AG08395 (cell line): ENCODE measurements around the gene SRSF6.
"Not testable (repeated sequence)": the region's sequence is repeated elsewhere in the genome, so short reads cannot be mapped to it uniquely, and the experiment has no call there.

Source experiments
- DNase-seq: peaks from one replicate; pipeline ENCODE4 v3.0.0; 2012; ENCODE audit warnings: mixed read lengths, low spot score

The SRSF6 gene

DNA sequence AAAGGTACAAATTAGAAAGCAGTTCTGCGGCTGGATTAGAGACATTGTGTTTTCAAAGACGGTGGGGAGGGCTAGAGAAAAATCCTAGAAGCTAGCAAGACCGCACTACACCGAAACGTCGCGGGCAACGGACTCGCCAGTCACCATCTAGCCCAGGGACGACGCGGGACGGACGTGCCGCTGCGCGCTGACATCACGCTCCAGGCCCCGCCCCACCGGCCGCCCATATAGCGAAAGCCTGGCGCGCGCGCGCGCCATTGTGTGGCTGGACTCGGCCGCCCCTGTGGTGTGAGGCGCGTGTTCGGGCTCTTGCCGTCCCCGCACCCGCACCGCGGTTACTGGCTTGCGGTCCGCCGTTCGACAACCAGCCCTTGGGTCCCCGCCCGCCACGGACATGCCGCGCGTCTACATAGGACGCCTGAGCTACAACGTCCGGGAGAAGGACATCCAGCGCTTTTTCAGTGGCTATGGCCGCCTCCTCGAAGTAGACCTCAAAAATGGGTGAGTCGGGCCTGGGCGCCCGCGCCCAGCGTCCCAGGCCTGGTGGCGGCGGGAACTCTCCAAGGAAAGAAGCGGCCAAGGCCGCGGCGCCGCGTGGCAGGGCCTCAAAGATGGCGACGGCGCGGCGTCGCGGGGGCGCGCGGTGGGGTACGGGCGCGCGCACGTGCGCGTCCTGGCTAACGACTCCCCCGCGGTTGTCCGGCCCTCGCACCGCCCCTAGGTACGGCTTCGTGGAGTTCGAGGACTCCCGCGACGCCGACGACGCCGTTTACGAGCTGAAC is at the start of gene SRSF6:
Gene SRSF6, plus strand, starts transcription at position 257 of the 782 bp plus-strand sequence. Its CDS starts 138 bp downstream, at position 395.
- DNase-seq, result peak; percentile 94

DNA sequence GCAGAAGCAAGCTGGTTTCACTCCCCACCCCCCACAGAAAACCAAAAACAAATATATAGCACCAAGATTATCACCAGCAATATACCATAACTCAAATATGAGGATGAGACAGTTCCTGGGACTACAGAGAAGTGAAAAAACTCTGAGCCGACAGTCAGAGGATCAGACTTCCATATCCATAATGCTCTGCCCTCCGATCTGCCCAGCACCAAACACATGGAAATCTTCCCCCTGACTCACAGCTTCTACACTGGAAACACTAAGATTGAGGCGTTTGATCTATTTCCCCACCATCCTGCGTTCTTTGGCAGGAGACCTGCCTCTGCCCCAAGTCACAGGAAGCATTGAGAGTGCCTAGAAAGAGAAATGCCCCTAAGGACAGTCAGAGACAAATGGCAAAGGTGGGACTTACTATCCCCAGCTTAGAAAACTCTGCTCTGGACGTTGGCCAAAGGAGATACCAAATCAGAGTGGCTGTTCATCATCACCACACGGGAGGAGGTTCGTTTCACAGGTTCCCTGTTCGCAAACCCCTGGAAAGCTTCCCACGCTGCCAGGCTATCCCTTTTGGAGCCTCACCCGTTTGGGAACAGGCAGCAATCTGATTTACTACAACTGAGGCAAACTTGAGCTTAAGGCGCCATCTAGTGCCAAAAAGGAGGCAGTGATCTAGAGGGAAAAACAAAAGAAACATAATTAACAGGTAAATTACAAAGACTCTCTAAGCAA is 48.7 kb upstream of the SRSF6 start:
- peak; percentile 70 for DNase-seq

DNA sequence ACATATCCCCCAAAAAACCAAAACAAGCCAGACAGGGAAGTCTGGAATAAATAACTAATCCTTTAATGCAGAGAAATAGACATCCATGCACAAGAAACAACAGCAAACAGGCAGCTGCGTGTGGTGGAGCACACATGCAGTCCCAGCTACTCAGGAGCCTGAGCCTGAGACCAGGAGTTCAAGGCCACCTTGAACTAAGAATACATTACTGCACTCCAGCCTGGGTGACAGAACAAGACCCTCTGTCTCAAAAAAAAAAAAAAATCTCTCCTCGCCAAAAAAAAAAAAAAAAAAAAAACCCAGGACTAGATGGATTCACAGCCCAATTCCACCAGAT is 48.2 kb upstream of the SRSF6 start:
- no peak for DNase-seq

DNA sequence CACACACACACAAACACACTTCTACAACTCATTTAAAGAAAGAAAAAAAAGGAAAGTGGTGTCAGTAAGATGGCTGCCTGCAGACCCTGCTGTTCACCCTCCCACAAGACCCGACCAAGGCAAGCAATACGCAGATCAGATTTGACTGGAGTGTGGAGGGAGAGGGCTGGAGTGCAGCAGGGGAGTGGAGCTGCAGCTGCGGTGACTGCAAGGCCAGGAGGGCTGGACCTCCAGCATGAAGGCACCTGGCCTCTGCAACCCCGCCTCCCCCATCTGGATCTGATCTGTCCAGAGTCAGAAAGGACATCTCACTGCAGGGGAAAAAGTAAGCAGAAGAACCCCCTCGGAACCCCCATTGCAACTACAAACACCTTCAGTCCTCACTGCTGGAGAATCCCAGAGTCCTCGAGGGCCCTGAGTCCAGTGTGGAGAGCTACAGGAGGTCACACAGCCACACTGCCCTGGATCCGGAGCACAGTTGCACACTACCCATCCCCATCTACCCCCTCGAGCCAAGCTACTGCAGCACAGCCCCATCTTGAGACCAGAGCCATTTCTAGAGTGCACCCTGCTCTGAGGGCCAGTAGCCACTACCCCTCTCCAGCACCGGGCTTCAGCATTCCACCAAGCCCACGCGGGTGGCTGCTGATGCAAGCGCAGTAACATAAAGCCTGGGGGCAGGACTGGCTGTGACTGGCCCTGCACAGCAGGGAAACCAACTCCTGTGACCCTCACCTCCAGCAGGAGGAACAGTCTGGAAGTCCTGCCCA is 41.9 kb upstream of the SRSF6 start:
- no peak for DNase-seq

DNA sequence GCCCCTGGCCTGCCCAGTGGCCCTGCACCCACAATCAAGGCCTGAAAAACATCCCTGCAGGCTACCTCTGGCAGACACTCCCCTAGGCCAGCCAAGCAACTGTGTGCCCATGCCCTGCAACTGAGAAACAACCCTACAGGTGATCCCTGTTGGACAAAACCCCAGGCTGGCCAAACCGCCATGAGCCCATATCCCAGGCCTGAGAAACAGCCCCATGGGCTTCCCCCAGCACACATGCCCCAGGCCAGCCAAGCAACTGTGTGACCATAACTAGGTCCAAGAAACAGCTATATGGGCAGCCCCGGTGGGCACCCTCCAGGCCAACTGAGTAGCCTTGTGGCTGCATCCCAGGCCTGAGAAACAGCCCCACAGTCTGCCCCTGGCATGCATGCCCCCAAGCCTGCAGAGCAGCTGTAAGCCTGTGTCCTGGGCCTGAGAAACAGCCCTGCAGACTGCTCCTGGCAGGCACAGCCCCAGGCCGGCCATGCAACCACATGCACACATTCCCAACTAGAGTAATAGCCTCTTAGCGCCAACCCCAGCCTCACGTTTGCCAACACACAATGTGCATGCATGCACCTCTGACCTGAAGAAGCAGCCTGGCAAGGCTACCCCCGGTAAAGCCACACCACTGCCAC is 41.0 kb upstream of the SRSF6 start:
- no peak for DNase-seq

DNA sequence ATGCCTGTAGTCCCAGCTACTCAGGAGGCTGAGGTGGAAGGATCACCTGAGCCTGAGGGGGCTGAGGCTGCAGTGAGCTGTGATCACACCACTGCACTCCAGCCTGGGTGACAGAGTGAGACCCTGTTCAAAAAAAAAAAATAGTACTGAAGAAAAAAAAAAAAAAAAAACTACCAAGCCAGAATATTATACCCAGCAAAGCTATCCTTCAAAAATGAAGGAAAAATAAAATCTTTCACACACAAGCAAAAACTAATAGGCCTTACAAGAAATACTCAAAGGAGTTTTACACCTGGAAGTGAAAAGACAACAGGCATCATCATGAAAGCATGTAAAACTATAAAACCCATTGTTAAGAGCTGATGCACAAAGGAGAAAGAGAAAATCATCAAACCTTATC is 37.5 kb upstream of the SRSF6 start:
- DNase-seq, result no peak

DNA sequence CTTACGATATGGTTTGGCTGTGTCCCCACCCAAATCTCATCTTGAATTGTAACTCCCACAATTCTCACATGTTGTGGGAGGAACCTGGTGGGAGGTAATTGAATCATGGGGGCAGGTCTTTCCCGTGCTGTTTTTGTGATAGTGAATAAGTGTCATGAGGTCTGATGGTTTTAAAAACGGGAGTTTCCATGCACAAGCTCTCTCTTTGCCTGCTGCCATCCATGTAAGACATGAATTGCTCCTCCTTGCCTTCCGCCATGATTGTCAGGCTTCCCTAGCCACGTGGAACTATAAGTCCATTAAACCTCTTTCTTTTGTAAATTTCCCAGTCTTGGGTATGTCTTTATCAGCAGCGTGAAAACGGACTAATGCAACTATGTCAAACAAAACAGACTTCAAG is 36.8 kb upstream of the SRSF6 start:
- not testable (repeated sequence) for DNase-seq

DNA sequence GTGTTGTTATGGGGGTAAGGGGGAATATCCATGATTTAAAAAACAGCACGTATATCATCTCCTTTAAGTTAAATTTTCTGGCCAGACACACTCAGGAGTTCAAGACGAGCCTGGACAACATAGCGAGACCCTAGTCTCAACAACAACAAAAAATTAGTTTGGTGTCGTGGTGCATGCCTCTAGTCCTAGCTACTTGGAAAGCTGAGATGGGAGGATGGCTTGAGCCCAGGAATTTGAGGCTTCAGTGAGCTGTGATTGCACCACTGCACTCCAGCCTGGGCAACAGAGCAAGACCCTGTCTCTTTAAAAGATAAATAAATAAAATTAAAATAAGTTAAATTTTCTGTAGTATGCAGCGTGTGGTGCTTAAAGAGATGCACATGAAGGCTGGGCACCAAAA is 31.5 kb upstream of the SRSF6 start:
- no peak for DNase-seq

DNA sequence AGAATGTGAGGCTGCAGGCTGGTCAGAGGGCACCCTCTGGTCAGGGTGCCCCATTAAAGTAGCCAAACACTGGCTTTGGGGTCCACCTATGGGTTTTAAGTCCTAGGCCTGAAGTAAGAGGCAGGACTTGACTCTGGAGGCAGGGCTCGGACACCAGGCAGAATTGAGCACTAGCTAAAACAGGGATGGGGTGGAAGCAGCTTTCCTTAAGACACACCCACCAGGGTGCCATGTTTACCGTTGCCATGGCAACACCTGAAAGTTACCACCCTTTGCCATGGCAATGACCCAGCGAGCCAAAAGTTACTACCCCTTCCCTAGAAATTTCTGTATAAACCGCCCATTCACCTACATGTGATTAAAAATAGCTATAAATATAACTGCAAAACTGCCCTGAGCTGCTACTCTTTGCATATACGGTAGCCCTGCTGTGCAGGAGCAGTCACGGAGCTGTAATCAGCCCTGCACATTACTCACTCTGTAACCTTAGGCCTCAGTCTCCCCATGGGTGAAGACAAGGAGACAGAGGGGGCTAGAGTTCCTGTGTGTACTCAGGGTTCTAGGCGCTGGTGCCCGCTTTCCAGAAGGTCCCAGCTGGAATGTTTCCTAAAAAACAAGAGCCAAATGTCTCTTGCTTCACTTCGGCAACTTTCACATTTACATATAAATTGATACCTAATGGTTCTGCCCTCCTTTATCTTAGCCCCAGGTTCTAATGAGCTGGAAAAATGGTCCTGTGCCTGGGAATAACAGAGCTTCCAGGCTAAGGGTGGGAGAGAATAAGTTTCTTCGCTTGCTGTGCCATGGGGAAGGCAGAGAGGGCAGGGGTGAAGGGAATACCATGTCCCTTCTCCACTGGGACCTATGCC is 27.2 kb upstream of the SRSF6 start:
- DNase-seq, result no peak

DNA sequence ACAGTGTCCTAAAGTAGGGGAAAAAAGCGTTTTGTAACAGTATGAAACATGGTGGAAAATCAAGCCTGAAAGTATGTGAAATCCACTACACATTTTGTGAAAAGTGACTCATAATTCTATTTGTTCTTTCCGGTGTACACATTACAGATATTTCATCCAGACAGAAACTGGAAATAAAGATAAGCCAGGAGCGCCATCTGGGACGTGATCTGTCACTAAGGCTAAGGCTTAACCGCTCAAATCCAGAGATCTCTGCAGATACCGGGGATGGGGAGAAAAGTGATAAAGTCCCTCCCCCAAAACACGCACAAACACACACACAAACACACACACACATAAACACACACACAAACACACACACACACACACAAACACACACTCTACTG is 26.6 kb upstream of the SRSF6 start:
- no peak for DNase-seq

DNA sequence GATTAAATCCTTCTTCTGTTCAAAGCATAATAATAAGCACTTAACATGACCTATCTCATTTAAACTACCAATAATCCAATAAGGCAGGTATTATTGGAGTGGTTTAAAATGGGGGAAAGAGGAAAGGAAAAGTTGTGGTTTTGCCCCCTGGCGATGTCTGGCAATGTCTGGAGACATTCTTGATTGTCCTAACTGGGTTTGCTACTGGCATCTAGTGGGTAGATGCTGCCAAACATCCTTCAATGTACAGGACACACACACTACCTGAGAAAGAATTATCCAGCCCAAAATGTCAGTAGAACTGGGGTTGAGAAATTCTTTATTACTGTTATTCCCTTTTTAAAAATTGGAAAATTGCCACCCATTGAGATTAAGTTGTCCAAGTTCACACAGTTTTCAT is 25.2 kb upstream of the SRSF6 start:
- DNase-seq, result no peak

DNA sequence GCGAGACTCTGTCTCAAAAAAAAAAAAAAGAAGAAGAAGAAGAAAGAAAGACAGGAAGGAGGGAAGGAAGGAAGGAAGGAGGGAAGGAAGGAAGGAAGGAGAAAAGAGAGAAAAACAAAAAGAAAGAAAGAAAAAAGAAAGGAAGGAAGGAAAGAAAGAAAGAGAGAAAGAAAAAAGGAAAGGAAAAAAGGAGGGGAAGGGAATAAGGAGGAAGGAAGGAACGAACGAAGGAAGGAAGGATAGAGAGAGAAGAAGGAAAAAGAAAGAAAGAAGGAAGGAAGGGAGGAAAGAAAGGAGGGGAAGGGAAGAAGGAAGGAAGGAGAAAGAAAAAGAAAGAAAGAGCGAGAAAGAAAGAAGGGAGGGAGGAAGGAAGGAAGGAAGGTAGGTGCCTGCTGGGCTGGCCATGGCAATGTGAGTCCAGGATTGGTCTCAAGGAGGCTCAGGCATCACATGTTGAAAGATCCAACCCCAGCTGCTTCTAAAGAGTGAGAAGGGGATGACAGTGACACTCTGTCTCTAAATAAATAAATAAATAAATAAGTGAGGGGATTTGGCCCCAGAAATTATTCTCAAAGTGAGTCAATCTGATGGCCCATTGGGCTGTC is 24.3 kb upstream of the SRSF6 start:
- DNase-seq, result no peak

DNA sequence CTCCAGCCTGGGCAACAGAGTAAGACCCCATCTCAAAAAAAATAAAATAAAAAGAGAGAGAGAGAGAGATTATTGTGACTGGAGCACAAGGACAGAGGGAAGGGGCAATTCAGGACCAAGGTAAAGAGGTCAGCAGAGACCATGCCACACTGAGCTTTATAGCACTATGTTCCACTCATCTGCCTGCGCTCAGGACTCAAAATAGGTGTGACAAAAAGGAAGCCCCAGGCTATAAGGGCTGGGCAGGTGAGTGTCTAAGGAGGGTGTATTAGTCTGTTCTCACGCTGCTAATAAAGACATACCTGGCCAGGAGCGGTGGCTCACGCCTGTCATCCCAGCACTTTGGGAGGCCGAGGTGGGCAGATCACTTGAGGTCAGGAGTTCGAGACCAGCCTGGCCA is 23.1 kb upstream of the SRSF6 start:
- DNase-seq, result no peak

DNA sequence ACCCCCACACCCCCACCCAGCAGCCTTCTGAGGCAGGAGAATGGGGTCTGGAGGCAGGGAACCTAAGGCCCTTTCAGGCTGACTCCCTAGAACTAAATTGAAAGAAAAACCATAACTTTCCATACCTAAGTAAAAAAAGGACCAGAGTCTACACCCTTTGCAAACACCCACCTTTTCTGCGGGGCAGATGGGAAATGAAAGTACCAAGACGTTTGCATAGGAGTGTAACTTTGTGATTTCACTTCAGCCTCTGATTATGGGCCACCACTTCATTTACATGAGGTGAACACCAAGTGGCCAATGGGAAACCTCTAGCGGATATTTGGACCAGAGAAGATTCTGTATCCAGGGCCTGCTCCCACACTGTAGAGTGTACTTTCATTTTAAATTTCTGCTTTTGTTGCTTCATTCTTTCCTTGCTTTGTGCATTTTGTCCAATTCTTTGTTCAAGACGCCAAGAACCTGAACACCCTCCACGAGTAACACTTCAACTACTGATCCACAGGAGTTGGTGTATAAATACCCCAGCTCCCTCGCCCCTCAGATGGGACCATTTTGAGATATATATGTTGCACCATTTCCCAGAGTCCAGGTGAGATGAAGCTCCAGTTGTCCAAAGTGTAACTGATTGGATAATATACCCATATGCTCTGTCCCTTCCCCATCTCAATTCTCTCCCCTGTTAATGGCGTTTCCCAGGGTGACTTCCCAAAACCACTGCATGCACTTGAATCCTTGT is 18.9 kb upstream of the SRSF6 start:
- DNase-seq, result no peak

DNA sequence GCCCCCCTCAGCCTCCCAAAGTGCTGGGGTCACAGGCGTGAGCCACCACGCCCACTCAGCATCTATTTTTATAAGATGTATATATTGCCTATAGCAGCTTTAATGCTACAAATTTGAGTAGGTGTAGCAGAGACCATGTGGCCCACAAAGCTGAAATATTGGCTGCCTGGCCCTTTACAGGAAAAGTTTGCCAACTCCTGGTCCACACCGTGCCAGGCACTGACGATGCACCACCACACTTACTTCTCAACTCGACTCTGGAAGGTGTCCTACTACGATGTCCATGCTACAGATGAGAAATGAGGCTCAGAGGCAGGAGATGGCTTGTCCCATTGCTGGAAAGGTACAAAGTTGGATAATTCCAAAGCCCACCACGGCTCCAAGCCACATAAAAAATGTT is 17.2 kb upstream of the SRSF6 start:
- DNase-seq, result no peak

DNA sequence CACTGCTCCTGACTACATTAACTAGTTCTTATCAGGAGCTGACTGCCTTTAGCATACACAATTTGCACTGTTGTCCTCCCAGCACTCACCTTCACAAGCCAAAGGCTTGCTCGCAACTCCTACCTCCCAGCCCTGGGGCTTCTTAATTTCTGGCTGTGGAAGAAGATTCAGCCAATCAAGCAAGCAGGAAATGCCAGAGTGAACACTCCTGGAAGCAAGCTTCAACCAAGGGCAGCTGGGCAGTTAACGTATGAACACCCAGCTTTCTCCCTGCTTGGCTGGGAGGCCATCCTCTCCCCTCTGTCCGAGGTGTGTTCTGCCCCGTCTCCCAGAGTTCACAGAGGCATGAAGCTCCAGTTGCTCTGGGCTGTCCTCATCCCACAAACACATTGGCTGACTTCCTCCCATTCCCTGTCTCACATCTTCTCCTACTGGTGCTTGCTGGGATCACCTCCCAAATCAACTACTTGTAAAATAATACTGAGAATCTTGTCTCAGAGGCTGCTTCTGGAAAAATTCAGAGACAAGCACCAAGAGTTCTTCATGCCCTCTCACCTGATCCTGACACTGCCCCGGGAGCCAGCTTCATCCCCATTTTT is 15.3 kb upstream of the SRSF6 start:
- DNase-seq, result peak; percentile 68

DNA sequence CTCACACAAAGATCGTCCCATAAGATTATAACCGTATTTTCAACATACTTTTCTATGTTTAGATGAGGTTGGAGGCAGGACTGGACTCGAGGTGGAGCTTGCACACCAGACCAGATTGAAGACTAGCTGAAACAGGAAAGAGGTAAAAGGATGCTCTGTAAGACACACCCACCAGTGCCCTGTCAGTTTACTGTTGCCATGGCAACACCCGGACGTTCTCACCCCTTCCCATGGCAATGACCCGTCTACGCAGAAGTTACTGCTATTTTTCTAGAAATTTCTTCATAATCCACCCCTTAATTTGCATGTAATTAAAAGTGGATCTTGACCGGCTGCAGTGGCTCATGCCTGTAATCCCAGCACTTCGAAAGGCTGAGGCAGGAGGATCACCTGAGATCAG is 13.6 kb upstream of the SRSF6 start:
- no peak for DNase-seq

DNA sequence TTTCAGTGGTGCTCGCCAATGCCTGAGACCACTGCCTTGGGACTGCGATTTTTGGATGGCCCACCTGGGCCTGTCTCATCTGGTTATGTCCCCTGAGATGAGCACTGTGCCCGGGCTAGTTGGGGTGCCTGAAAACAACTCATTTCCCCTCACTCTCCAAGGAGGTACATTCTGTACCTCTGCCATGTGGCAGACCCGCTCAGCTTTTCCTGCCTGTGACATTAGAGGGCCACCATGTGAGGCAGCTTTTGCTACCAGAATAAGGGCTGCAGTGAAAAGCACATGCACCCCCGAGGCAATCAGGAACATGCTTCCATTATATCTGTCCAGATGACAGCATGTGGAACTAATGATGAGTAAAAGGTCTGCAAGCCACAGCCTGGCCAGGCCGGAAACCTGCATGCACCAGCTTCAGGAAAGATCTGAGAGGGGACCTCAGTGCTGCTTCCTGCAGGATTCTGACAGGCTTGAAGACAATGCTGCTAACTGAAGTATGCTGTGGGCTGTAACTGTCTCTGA is 11.3 kb upstream of the SRSF6 start:
- DNase-seq, result peak; percentile 46

DNA sequence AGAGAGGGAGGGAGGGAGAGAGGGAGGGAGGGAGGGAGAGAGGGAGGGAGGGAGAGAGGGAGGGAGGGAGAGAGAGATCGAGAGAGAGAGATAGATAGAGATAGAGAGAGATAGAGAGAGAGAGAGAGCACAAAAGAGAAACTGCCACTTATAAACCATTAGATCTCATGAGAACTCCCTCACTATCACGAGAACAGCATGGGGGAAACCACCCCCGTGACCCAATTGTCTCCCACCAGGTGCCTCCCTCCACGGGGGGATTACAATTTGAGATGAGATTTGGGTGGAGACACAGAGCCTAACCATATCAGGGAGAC is 9.3 kb upstream of the SRSF6 start:
- not testable (repeated sequence) for DNase-seq
